HG03354 (cell line): ENCODE results near the gene CDK5RAP2.

ENCODE experiments used
- ATAC-seq: cut with Tn5 transposase; IDR thresholded peaks from one replicate; pipeline ENCODE4 v1.9.1; 2021; ENCODE audit warnings: mild to moderate bottlenecking; ENCODE audit not compliant: unreplicated experiment, poor library complexity, severe bottlenecking

The CDK5RAP2 gene

DNA sequence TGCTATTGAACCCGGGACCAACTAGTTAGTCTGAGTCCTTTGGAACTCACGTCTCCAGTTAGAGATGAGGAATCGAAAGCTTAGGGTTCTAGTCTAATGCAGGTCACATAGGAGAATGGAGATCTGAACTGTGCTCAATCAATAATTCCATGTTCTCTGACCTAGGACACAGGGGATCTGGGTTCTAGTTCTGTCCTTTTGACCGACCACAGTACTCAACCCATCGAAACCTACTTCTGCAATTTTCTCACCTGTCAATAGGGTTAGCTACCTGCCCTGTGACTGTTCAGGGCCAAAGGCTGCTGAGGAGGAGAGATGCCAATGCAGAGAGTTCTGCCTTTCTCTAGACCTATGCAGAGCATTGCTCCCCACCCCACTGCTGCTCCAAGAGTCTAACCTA lies 187.7 kb downstream of the CDK5RAP2 start:
- no peak for ATAC-seq

- no peak for ATAC-seq
Observed at GRCh38 chr9:120391691-120392090, 188.3 kb downstream of the CDK5RAP2 start.

GRCh38 chr9:120390637-120391190 lies 189.3 kb downstream of the CDK5RAP2 start:
- no peak for ATAC-seq

DNA sequence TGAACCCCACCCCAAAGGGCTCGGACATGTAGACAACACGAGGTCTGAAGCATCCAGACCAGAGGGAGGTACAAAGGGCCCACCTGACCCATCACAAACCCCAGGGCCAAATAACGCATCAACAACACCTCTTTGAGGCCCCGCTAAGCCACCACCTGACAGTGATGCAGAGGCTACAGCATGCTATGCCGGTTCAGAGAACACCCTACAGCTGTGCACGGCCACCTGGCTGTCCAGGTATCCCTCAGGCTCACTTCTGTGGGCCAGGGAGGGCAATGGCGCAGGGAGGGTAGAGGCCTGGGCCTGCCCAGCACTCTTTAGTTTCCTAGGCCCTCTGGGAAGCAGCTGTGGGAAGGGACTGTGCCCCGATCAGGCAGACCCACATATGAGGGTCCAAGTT lies 190.1 kb downstream of the CDK5RAP2 start:
- ATAC-seq, result no peak

DNA sequence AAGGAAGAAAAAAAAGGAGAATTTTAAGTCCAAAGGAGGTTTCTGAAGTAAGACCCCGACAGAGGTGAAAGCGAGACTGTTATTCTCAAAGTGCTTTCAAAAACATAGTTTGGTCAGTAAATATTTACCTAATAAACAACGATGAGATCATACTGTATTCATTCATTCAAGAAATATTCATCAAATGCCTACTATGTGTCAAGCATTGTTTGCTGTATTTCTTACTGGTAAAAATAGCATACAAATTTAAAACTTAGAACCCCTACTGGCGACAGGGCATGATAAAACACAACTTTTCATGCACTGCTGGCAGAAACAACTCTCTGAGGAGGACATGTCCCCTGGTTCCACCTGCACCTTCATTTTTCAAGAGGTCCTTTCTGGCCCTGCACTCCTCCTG lies 190.7 kb downstream of the CDK5RAP2 start:
- no peak for ATAC-seq

DNA sequence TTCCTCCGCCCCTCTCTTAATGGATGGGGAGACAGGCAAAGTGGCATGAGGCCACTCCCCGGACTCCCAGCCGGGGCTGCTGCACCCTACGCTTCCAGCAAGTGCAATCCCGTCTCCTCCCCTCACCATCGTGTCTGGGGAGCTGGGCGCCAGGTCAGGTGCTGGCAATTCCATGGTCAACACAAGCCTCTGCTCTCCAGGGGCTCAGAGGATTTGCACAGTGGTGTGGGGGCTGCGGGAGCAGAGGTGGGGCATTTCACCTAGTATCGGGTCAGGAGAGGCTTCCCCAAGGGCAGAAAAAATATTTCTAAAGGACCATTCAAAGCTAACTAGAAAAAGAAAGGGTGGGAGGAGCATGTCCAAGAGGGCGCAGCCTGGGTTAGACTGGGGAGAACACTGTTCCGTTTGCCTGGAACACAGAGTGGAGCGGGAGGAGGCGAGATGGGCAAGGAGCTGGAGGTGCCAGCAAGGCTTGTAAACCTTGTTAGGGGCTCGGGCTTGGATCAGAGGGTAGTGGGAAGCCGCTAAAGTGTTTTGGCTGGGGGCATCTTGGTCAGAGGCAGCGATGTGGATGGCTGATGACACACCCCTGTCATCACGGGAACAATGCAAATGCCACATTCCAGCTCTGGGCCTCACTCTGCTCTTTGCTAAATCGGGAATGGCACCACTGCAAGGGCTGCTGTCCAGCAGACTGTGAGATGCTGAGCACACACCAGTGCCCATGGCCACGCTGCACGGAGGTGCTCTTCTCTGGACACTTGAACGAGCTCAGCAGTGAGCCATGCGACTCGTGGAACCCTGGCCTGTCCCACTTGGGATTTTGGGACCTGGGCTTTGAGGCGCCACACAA lies 191.7 kb downstream of the CDK5RAP2 start:
- ATAC-seq, result no peak

DNA sequence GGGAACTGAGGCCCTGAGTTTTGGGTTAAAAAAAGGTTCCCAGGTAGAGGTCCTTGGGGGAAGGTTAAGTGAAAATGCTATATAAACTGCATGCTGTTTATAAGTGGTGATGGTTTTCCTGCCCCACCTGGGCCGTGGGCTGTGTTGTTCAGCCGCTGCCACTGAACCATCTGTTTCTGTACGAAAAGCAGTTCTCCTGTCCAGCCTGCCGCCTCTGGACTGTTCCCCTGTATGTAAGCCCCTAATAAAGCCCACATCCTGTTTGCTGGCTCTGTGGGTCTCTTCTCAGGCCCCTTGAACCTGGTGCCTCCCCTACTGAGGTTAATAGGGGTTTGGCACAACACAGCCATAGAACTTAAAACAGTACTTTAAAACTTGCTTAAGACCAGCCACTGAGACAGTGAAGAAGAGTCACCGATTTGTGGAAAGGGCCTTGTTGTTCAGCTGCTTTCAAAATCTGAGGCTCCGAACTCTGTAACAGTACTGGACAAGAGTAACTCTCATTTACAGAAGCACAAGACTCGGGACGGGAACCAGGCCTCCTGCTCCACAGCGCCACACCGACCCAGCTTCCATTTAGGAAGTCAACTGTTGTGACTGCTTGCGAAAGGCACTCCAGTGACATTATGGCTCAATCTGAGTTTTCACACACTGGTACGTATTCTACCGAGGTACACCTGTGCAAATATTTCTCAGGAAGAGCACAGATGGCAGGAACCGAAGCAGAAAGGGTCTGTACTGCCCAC lies 192.5 kb downstream of the CDK5RAP2 start:
- no peak for ATAC-seq

DNA sequence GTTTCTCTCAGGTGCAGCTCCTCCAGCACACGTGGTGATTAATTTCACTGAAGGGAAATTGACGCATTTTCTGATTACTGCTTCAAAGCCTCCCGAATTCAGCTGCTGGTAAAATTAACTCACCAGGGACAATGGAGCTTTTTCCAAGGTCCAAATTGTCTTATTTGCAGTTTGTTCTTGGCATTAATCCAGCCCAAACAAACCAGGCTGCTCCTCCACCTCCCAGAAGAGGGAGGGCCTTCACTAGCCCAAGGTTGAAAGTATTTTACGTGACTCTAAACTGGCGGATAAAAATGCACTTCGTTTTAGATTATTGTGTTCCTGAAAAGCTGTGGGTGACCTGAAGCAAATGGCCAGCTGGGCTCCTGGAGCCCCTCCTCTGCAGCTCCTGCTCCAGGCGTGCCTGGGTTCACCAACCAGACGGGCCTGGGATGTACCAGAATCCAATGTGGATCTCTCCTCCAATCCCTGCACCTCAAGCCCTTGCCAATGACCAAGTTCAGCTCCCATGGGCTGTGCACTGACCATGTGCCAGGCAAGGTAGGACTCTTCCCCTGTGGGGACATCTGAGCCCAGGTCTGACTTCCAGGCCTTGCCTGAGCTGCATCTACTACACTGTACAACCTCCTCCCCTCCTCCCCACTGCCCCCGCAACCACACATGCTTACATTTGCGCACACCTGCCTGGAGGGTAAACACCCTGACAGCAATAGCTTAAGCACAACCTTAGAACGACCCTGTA lies 193.4 kb downstream of the CDK5RAP2 start:
- no peak for ATAC-seq

- ATAC-seq, result no peak
Observed at GRCh38 chr9:120385606-120386389, 194.2 kb downstream of the CDK5RAP2 start.

- no peak for ATAC-seq
Observed at GRCh38 chr9:120384925-120385272, 195.1 kb downstream of the CDK5RAP2 start.

DNA sequence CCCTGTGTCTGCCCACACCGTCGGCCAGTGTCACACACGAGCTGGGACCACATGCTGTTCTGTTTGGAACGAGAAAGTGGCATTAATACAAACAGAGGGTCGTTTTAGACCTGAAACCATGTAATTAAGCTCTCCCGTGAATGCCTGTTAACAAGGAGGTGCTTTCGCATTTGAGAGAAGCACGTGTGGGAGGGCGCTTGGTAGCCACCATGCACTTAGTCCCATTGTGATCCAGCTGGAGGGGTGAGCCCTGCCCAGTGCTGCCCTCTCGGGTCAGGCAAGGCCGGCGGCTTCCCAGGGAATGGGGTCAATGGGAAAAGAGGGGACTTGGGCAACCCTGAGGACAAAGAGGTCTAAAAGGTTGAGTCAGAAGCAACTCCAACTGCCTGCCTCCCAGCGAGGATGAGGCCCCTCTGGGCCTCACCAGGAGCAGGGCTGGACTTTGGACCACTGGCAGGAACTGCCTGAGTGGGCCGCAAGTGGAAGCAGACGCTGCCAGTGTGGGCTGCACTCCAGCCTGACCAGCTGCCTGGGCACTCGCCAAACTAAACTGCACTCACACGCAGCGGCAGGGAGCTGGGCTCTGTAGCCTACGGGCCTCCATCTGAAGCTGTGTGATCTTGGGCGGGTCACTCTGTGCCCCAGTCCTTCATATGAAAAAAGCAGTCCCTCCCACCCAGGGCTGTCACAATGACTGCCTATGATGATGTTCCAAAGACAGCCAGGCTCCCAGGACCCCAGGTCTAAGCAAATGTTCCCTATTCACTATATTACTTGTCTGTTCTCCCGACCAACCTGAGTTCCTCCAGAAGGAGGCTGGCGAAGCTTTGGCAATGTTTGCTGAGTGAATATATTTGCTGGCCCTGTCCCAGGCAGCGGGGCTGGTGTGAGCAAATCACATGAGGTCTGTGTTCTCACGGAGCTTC lies 195.7 kb downstream of the CDK5RAP2 start:
- no peak for ATAC-seq

DNA sequence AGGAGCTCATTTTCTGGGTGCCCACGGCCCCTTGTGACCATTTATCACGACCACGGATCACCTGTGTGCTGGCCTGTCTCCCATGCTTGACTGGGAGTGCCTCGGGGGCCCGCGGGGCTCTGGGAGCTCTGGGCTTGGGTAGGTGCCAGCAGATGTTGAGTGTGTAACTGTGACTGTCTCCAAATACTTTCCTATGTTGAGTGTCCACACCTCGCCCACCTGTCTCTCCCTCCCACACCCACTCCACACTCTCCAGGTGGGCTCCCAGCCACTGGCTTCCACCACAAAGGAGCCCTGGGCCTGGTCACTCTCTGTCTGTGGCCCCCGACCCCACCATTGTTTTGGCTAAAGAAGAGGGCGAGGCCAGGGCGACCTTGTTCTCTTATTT lies 196.4 kb downstream of the CDK5RAP2 start:
- no peak for ATAC-seq

DNA sequence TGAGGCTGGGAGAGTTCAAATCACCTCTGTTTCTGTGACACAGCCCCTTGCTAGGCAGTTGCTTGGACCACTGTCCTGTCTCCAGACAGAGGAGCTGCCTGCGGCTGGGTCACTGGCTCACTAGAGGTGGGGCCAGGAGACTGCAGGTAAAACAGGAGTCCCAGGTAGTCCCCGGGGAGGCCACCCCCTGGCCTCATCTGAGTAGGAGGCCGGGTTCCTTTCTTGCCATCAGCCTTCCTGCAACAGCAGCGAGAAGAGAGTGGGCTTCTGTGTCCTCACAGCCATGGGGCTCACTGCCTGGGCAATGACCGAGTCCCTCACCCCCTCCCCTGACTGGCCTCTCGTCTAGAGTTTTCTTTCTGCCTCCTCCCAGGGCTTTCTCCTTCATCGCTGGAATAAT lies 197.5 kb downstream of the CDK5RAP2 start:
- ATAC-seq, result no peak

DNA sequence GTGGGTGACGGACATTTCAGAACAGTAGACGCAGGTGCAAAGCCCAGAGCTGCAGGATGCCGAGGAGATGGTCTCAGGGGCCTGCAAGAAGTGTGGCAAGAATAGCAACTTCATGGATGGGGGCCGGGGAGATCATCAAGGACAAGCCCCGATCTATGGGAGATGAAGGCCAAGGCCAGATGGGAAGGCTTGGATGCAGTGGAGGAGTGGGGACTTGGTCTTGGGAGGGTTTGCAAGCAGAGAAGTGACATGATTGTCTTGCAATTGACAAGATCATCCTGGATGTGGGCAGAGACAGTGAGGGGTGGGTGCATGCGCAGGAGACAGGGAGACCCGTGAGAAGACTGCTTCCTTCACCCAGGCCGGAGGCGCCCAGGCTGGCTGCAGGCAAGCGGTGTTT lies 198.1 kb downstream of the CDK5RAP2 start:
- no peak for ATAC-seq

GRCh38 chr9:120379611-120380010 lies 200.4 kb downstream of the CDK5RAP2 start:
- no peak for ATAC-seq

- ATAC-seq, result no peak
Observed at GRCh38 chr9:120378680-120379079, 201.3 kb downstream of the CDK5RAP2 start.

GRCh38 chr9:120377268-120378159 lies 202.5 kb downstream of the CDK5RAP2 start:
- no peak for ATAC-seq

- ATAC-seq, result no peak
Observed at GRCh38 chr9:120376101-120376500, 203.9 kb downstream of the CDK5RAP2 start.
